ENCODE results near the gene SPOCK1.

Gene SPOCK1

GRCh38 chr5:137328991-137329390, 170.1 kb downstream of the SPOCK1 start:
- DNase-seq (ENCODE audit: low read depth) = no peak

- DNase-seq (ENCODE audit: low read depth) = no peak
Observed at GRCh38 chr5:137328463-137328862, 170.7 kb downstream of the SPOCK1 start.

- no peak for DNase-seq (ENCODE audit: low read depth)
Observed at GRCh38 chr5:137325721-137326120, 173.4 kb downstream of the SPOCK1 start.

- peak; percentile 0 for DNase-seq (ENCODE audit: low read depth)
Observed at GRCh38 chr5:137320056-137321045, 178.8 kb downstream of the SPOCK1 start.

GRCh38 chr5:137318027-137318426, 181.1 kb downstream of the SPOCK1 start:
- DNase-seq (ENCODE audit: low read depth) = no peak

- no peak for DNase-seq (ENCODE audit: low read depth)
Observed at GRCh38 chr5:137316346-137316736, 182.8 kb downstream of the SPOCK1 start.

GRCh38 chr5:137315534-137316345, 183.4 kb downstream of the SPOCK1 start:
- no peak for DNase-seq (ENCODE audit: low read depth)

GRCh38 chr5:137315109-137315508, 184.0 kb downstream of the SPOCK1 start:
- DNase-seq (ENCODE audit: low read depth) = no peak

GRCh38 chr5:137313526-137314175, 185.5 kb downstream of the SPOCK1 start:
- DNase-seq (ENCODE audit: low read depth) = no peak

GRCh38 chr5:137312011-137312410, 187.1 kb downstream of the SPOCK1 start:
- DNase-seq (ENCODE audit: low read depth) = no peak

GRCh38 chr5:137310051-137310730, 188.9 kb downstream of the SPOCK1 start:
- DNase-seq (ENCODE audit: low read depth) = no peak

- DNase-seq (ENCODE audit: low read depth) = no peak
Observed at GRCh38 chr5:137309290-137309689, 189.8 kb downstream of the SPOCK1 start.

- no peak for DNase-seq (ENCODE audit: low read depth)
Observed at GRCh38 chr5:137308311-137308710, 190.8 kb downstream of the SPOCK1 start.

GRCh38 chr5:137306903-137307302, 192.2 kb downstream of the SPOCK1 start:
- no peak for DNase-seq (ENCODE audit: low read depth)

GRCh38 chr5:137305971-137306602, 193.0 kb downstream of the SPOCK1 start:
- no peak for DNase-seq (ENCODE audit: low read depth)

- DNase-seq (ENCODE audit: low read depth) = no peak
Observed at GRCh38 chr5:137304226-137304874, 194.8 kb downstream of the SPOCK1 start.

- no peak for DNase-seq (ENCODE audit: low read depth)
Observed at GRCh38 chr5:137303509-137303908, 195.6 kb downstream of the SPOCK1 start.

GRCh38 chr5:137300411-137301240, 198.5 kb downstream of the SPOCK1 start:
- no peak for DNase-seq (ENCODE audit: low read depth)

GRCh38 chr5:137296213-137296781, 202.8 kb downstream of the SPOCK1 start:
- DNase-seq (ENCODE audit: low read depth) = no peak
